Myocyte (in vitro differentiated cells): ENCODE results near the gene GPR35. TPM values are rescaled to one million over a fixed set of nuclear protein-coding genes. Genes with fewer than 3 reads are reported as not detected.

Experiments used
- DNase-seq: peaks from one replicate; pipeline ENCODE4 v3.0.0-alpha.2; 2012; ENCODE audit warnings: low read depth
- total RNA-seq: library from RNA; depleted of rRNA; stranded (reverse); fragments of >200 nt; gene quantifications from 2 replicates; pipeline ENCODE4 v1.2.3, GENCODE V29; 2014

The GPR35 gene
- total RNA-seq, 1 donor from 2014 or later = 0.56 TPM

- DNase-seq = no peak
Measured at GRCh38 chr2:240637116-240637900, 12.0 kb downstream of the GPR35 start.

- DNase-seq = no peak
Measured at GRCh38 chr2:240637901-240638345, 12.6 kb downstream of the GPR35 start.

GRCh38 chr2:240638512-240639160, 13.4 kb downstream of the GPR35 start:
- DNase-seq = peak; percentile 22

- DNase-seq = no peak
Measured at GRCh38 chr2:240639566-240639965, 14.3 kb downstream of the GPR35 start.

GRCh38 chr2:240640939-240641338, 15.7 kb downstream of the GPR35 start:
- DNase-seq = no peak

GRCh38 chr2:240642061-240642805, 17.0 kb downstream of the GPR35 start:
- DNase-seq = no peak

GRCh38 chr2:240642806-240643092, 17.5 kb downstream of the GPR35 start:
- no peak for DNase-seq

- DNase-seq = no peak
Measured at GRCh38 chr2:240643093-240643810, 18.0 kb downstream of the GPR35 start.

GRCh38 chr2:240643811-240644150, 18.5 kb downstream of the GPR35 start:
- DNase-seq = no peak

- DNase-seq = no peak
Measured at GRCh38 chr2:240644171-240644651, 18.9 kb downstream of the GPR35 start.

- DNase-seq = no peak
Measured at GRCh38 chr2:240644859-240645301, 19.6 kb downstream of the GPR35 start.

GRCh38 chr2:240645346-240645745, 20.1 kb downstream of the GPR35 start:
- no peak for DNase-seq

- no peak for DNase-seq
Measured at GRCh38 chr2:240645801-240646175, 20.5 kb downstream of the GPR35 start.

GRCh38 chr2:240646176-240646899, 21.1 kb downstream of the GPR35 start:
- DNase-seq = no peak

GRCh38 chr2:240646900-240647502, 21.7 kb downstream of the GPR35 start:
- no peak for DNase-seq

- no peak for DNase-seq
Measured at GRCh38 chr2:240647503-240648154, 22.3 kb downstream of the GPR35 start.

GRCh38 chr2:240648155-240648649, 22.9 kb downstream of the GPR35 start:
- DNase-seq = no peak

GRCh38 chr2:240648650-240649275, 23.5 kb downstream of the GPR35 start:
- no peak for DNase-seq

- no peak for DNase-seq
Measured at GRCh38 chr2:240649331-240649730, 24.1 kb downstream of the GPR35 start.
